HCT116 (cell line): ENCODE results near the gene UTP14A. TPM values are rescaled to one million over a fixed set of nuclear protein-coding genes. Genes with fewer than 3 reads are reported as not detected.

ENCODE experiments used
- ATAC-seq: fragments of 200-7000 bp; cut with Tn5 transposase; 2 replicates; pipeline ENCODE4 v1.9.1; 2020; ENCODE audit warnings: mild to moderate bottlenecking, moderate library complexity
- BruUV-seq: library from RNA; stranded (reverse); fragments of 400-500 nt; replicated peaks from 2 replicates; lab custom pipeline; 2021; lab: Mats Ljungman, UMichigan
- CTCF ChIA-PET: fragments of 300-600 bp; sonication (Branson Sonifier 250); formaldehyde crosslinking; loops from one replicate; lab custom pipeline; 2021; ENCODE audit warnings: antibody characterized with exemption; lab: Charles Lee
- POLR2A ChIA-PET: fragments of 300-600, 350-600 bp; sonication (Branson Sonifier 250); formaldehyde crosslinking; loops from one replicate; lab custom pipeline; 2021; ENCODE audit warnings: antibody characterized with exemption; lab: Charles Lee
- RAD21 ChIA-PET, 2 experiments: fragments of 300-600 bp; sonication (Branson Sonifier 250); formaldehyde crosslinking; loops; one replicate each; lab custom pipeline; 2023; ENCODE audit warnings: low total read pairs in 2 of 2; ENCODE audit not compliant: uncharacterized antibody in 2 of 2, unreplicated experiment in 2 of 2, low non-redundant PET in 1 of 2; lab: Charles Lee
- DNase-seq: peaks from one replicate; pipeline ENCODE4 v3.0.0-alpha.2; 2010; ENCODE audit warnings: low read depth, low spot score
- H2AFZ ChIP-seq: fragments of 200-600 bp; shearing (Covaris generic), sonication (generic); 2 replicates; pipeline ENCODE4 v1.6.1; 2017; ENCODE audit warnings: low read depth, mixed run types, mixed read lengths, antibody characterized with exemption, low read length; ENCODE audit not compliant: poor library complexity, severe bottlenecking
- H3K27ac ChIP-seq: 2 replicates; pipeline ENCODE4 v1.5.1; 2012; ENCODE audit warnings: low read depth, low read length
- H3K27me3 ChIP-seq: fragments of 200-600 bp; sonication (generic); 2 replicates; pipeline ENCODE4 v1.6.1; 2016; ENCODE audit warnings: mixed run types, low read length, mixed read lengths; ENCODE audit not compliant: insufficient read depth
- H3K36me3 ChIP-seq, 2 experiments: fragments of 200-500 bp in 1 of 2; fragments of 200-600 bp in 1 of 2; sonication (Bioruptor generic) in 1 of 2; sonication (generic) in 1 of 2; 2 replicates each; pipeline versions ENCODE4 v1.5.1 to v1.6.1; 2014 to 2016; ENCODE audit warnings: low read length in 2 of 2, inconsistent platforms in 1 of 2, mixed read lengths in 1 of 2, mixed run types in 1 of 2; ENCODE audit not compliant: insufficient read depth in 2 of 2, control insufficient read depth in 1 of 2
- H3K4me1 ChIP-seq, 2 experiments: fragments of 200-600 bp in 1 of 2; sonication (generic) in 1 of 2; 2 replicates each; pipeline versions ENCODE4 v1.5.1 to v1.6.1; 2012 to 2017; ENCODE audit warnings: low read length in 2 of 2, inconsistent platforms in 1 of 2, mild to moderate bottlenecking in 1 of 2, mixed read lengths in 1 of 2, mixed run types in 1 of 2, moderate library complexity in 1 of 2; ENCODE audit not compliant: insufficient read depth in 2 of 2, control insufficient read depth in 1 of 2
- H3K4me2 ChIP-seq: fragments of 200-600 bp; sonication (generic); 2 replicates; pipeline ENCODE4 v1.6.1; 2017; ENCODE audit warnings: mixed run types, low read length, mixed read lengths
- H3K4me3 ChIP-seq, 2 experiments: fragments of 200-600 bp in 1 of 2; sonication (generic) in 1 of 2; replicated peaks in 1 of 2; 2 replicates each; pipeline ENCODE4 v1.5.1; 2011 to 2016; ENCODE audit warnings: low read length in 2 of 2, control low read depth in 1 of 2, low read depth in 1 of 2, mild to moderate bottlenecking in 1 of 2, mixed read lengths in 1 of 2, mixed run types in 1 of 2
- H3K79me2 ChIP-seq: fragments of 200-600 bp; sonication (generic); 2 replicates; pipeline ENCODE4 v1.6.1; 2017; ENCODE audit warnings: mild to moderate bottlenecking, mixed run types, low read length, moderate library complexity, mixed read lengths; ENCODE audit not compliant: insufficient read depth
- H3K9ac ChIP-seq: fragments of 200-600 bp; sonication (generic); 2 replicates; pipeline ENCODE4 v1.6.1; 2016; ENCODE audit warnings: low read length, mixed read lengths
- H3K9me2 ChIP-seq: fragments of 200-600 bp; sonication (generic), shearing (Covaris generic); 2 replicates; pipeline ENCODE4 v1.6.1; 2017; ENCODE audit warnings: mixed run types, mild to moderate bottlenecking, moderate library complexity; ENCODE audit not compliant: insufficient read depth
- H3K9me3 ChIP-seq, 2 experiments: fragments of 200-500 bp in 1 of 2; fragments of 200-600 bp in 1 of 2; sonication (Bioruptor generic) in 1 of 2; sonication (generic) in 1 of 2; 2 replicates each; pipeline ENCODE4 v1.6.1; 2014 to 2017; ENCODE audit warnings: low read length in 2 of 2, mixed read lengths in 2 of 2, inconsistent platforms in 1 of 2, low read depth in 1 of 2, mild to moderate bottlenecking in 1 of 2, mixed run types in 1 of 2, moderate library complexity in 1 of 2; ENCODE audit not compliant: control insufficient read depth in 1 of 2, insufficient read depth in 1 of 2
- H4K20me1 ChIP-seq: fragments of 200-600 bp; sonication (generic), shearing (Covaris generic); 2 replicates; pipeline ENCODE4 v1.6.1; 2017; ENCODE audit warnings: mixed run types, mild to moderate bottlenecking, moderate library complexity; ENCODE audit not compliant: insufficient read depth
- CEBPB ChIP-seq: IDR thresholded peaks from 2 replicates; pipeline ENCODE4 v1.6.1; 2012; ENCODE audit warnings: low read depth
- CTCF ChIP-seq, 3 experiments: fragments of 200-600 bp in 1 of 3; sonication (generic) in 1 of 3; IDR thresholded peaks in 2 of 3; conservative IDR thresholded peaks in 1 of 3; 2 replicates each; pipeline ENCODE4 v1.5.1; 2012 to 2017; ENCODE audit warnings: low read depth in 2 of 3, low read length in 2 of 3, antibody characterized with exemption in 1 of 3, borderline replicate concordance in 1 of 3, control low read depth in 1 of 3, mild to moderate bottlenecking in 1 of 3, mixed read lengths in 1 of 3, mixed run types in 1 of 3, moderate library complexity in 1 of 3; ENCODE audit not compliant: insufficient read depth in 1 of 3
- ELF1 ChIP-seq: IDR thresholded peaks from 2 replicates; pipeline ENCODE4 v1.6.1; 2012; ENCODE audit warnings: low read depth, borderline replicate concordance
- EZH2 ChIP-seq: fragments of 200-600 bp; sonication (generic); IDR thresholded peaks from 2 replicates; pipeline ENCODE4 v1.6.1; 2017; ENCODE audit warnings: antibody characterized with exemption, mixed run types
- MAX ChIP-seq: IDR thresholded peaks from 2 replicates; pipeline ENCODE4 v1.6.1; 2012
- POLR2AphosphoS5 ChIP-seq: IDR thresholded peaks from 2 replicates; pipeline ENCODE4 v1.6.1; 2011; ENCODE audit warnings: mild to moderate bottlenecking, low read depth, low read length, moderate library complexity
- RAD21 ChIP-seq: IDR thresholded peaks from 2 replicates; pipeline ENCODE4 v1.6.1; 2012; ENCODE audit warnings: low read depth, mild to moderate bottlenecking
- REST ChIP-seq: IDR thresholded peaks from 2 replicates; pipeline ENCODE4 v1.6.1; 2012; ENCODE audit warnings: low read depth
- SP1 ChIP-seq: IDR thresholded peaks from 2 replicates; pipeline ENCODE4 v1.6.1; 2012; ENCODE audit warnings: low read depth
- SRF ChIP-seq: IDR thresholded peaks from 2 replicates; pipeline ENCODE4 v1.6.1; 2012; ENCODE audit warnings: low read depth
- YY1 ChIP-seq: IDR thresholded peaks from 2 replicates; pipeline ENCODE4 v1.6.1; 2011; ENCODE audit warnings: low read length, low read depth, moderate library complexity, mild to moderate bottlenecking; ENCODE audit not compliant: insufficient replicate concordance; ENCODE audit errors: extremely low read depth
- ZBTB33 ChIP-seq: IDR thresholded peaks from 2 replicates; pipeline ENCODE4 v1.6.1; 2011; ENCODE audit warnings: mild to moderate bottlenecking, low read length, moderate library complexity; ENCODE audit not compliant: insufficient replicate concordance; ENCODE audit errors: extremely low read depth
- intact Hi-C: fragments of 100-400 bp; cut with micrococcal nuclease; formaldehyde crosslinking; loops from 2 replicates; pipeline ENCODE4 v1.10.0; 2022
- total RNA-seq: library from RNA; stranded (reverse); gene quantifications from one replicate; pipeline ENCODE4 v1.2.1, GENCODE V29; 2021; ENCODE audit not compliant: unreplicated experiment

UTP14A gene
- total RNA-seq, 1 experiment from 2014 or later = 28.3 TPM

GRCh38 chrX:129938081-129938480 lies 32.1 kb downstream of the UTP14A start (continued):
- TF ChIP-seq REST = no peak
- TF ChIP-seq MAX = no peak
- no peak for TF ChIP-seq SRF
- TF ChIP-seq, all 23 proteins: peak for 0

GRCh38 chrX:129939986-129940385 lies 34.0 kb downstream of the UTP14A start:
- POLR2A ChIA-PET = no interaction called here
- intact Hi-C loops = no loop called here
- H3K36me3 ChIP-seq = no peaks in the 10 kb centered on the region
- TF ChIP-seq ZBTB33 (no peak), RAD21 (no peak), EZH2 (no peak), CEBPB (no peak), SP1 (no peak), CTCF (IDR thresholded peaks at IDR 0.05 in 2 of 3, conservative IDR thresholded peaks at IDR 0.05 in 1 of 3; ENCODE audit: borderline replicate concordance in 1 of 3, insufficient read depth in 1 of 3, low read depth in 2 of 3, low read length in 2 of 3) (no peak), POLR2AphosphoS5 (no peak), ELF1 (no peak), REST (no peak), YY1 (no peak)

More at GRCh38 chrX:129939986-129940385, 34.0 kb downstream of the UTP14A start:
- no peak overlapping the region for H3K4me2 ChIP-seq
- no peak overlapping the region for H2AFZ ChIP-seq
- no peaks in the 10 kb centered on the region for H3K9me2 ChIP-seq
- H3K9ac ChIP-seq = no peak overlapping the region
- no peaks in the 10 kb centered on the region for H4K20me1 ChIP-seq
- H3K9me3 ChIP-seq = no peaks in the 10 kb centered on the region
- H3K79me2 ChIP-seq = no peaks in the 10 kb centered on the region
- no peaks in the 10 kb centered on the region for H3K4me1 ChIP-seq
- H3K27ac ChIP-seq = no peak overlapping the region
- ChIA-PET RAD21 (no interaction called here), CTCF (no interaction called here)
- BruUV-seq = no TSS peak
- ATAC-seq = no peak
- no peak for DNase-seq
- no peak overlapping the region for H3K4me3 ChIP-seq
- no peaks in the 10 kb centered on the region for H3K27me3 ChIP-seq
